Activated CD8-positive, alpha-beta memory T cell treated with anti-CD3 and anti-CD28 coated beads, Interleukin-2, amount 50 U/mL, for 24 hours (primary cell): ENCODE results near the gene GNE.
"Not testable (repeated sequence)": the region's sequence is repeated elsewhere in the genome, so short reads cannot be mapped to it uniquely, and the experiment has no call there.

Experiments
- DNase-seq: peaks from one replicate; pipeline ENCODE4 v3.0.0-alpha.2; 2020; ENCODE audit errors: extremely low read depth

GNE gene

DNA sequence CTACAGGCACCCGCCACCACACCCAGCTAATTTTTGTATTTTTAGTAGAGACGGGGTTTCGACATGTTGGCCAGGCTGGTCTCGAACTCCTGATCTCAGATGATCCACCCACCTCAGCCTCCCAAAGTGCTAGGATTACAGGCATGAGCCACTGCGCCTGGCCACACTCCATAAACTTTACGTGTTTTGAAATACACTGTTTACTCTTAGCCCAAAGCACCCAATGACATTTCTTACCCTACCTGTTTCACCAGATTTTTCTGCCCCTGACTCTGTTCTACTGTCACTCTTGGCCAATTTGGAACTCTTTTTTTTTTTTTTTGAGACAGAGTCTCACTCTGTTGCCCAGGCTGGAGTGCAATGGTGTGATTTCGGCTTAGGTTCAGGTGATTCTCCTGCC is 15.1 kb upstream of the GNE start:
- DNase-seq, result not testable (repeated sequence)

DNA sequence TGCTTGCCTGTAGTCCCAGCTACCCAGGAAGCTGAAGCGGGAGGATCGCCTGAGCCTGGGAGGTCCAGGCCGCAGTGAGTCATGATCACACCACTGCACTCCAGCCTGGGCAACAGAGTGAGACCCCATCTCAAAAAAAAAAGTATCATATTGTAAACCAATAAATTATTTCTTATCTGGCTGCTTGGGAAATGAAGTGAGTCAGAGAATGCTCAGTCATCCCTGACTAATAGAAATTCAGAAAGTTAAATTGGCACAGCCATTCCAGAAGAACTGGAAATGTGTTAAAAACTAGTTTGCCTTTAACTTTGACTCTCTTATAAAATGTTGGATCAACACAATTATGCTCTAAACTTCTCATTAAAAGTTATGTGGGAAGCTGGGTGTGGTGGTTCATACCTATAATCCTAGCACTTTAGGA is 9.8 kb upstream of the GNE start:
- no peak for DNase-seq

DNA sequence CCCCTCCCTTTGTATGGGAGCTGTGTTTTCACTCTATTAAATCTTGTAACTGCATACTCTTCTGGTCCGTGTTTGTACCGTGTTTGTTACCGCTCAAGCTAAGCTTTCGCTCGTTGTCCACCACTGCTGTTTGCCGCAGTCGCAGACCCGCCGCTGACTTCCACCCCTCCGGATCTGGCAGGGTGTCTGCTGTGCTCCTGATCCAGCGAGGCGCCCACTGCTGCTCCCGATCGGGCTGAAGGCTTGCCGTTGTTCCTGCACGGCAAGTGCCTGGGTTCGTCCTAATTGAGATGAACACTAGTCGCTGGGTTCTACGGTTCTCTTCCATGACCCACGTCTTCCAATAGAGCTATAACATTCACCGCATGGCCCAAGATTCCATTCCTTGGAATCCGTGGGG is 6.6 kb upstream of the GNE start:
- DNase-seq, result no peak

DNA sequence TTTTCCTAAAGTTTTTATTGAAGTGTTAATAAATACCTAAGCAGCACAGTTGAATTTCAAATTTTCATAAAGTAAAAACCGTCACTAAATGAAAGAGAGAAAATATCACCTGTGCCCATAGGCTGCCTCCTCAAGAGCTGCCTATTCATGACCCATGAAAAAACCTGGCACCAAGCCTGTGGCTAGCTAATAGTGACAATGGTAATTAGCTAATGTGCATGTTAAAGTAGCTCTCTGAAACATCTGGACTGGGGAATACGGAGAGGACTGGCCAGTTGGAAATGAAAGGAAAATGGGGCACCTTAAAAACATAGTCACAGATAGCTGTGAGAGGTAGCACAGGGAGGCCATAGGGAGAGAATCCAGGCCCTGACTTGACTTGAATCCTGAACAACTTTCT is 5.4 kb upstream of the GNE start:
- DNase-seq, result no peak

DNA sequence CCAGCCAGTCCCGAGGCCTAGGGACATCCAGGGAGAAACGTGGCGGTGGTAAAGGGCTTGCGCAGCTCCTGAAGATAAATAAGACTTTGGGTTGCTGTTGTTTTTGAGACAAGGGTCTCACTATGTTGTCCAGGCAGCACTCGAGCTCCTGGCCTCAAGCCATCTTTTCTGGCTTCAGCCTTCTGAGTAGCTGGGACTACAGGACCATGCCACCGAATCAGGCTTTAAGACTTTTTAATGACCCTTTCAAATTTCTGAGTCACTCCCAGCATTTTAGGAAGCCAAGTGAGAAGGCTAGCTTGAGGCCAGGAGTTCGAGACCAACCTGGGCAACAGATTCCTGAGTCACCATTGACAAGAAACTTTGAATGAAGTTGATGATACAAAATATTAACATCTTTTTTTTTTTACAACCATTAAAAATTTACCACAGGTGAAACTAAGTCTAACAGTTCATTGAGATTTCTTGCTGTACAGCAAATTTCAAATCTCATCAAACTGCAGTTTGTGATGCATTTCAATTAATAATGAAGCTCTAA is 817 bp upstream of the GNE start:
- no peak for DNase-seq

DNA sequence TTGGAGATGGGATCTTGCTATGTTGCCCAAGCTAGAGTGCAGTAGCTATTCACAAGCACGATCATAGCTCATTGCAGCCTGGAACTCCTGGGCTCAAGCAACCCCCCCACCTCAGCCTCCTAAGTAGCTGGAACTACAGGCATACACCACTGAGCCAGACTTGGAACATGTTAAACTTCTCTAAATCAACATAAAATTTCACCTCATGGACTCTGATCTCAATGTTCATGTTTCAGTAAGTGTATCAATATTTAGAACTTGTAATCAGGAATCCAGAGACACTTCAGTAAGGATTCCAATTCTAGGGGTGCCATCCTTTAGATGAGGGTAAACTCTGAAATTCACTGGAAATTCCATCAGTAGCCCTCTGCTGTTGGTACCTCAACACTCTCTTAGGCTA is 6.8 kb downstream of the GNE start:
- DNase-seq, result no peak

DNA sequence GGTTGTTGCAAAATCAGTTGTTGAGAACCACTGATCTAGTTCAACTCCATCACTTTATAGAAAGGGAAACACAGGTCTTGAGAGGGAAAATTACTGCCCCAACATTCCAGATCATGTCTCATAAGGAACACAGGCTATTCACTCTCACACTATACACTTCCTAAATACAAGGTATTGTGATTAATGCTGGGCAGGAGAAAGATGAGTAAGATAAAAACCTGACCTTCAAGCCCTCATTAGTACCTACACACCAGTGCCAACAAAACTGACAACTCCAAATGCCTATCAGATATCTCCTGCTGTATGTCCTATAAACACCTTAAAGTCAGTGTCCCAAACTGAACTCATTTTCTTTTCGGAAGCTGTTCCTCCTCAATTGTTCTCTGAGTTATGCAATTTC is 8.2 kb downstream of the GNE start:
- DNase-seq, result no peak

DNA sequence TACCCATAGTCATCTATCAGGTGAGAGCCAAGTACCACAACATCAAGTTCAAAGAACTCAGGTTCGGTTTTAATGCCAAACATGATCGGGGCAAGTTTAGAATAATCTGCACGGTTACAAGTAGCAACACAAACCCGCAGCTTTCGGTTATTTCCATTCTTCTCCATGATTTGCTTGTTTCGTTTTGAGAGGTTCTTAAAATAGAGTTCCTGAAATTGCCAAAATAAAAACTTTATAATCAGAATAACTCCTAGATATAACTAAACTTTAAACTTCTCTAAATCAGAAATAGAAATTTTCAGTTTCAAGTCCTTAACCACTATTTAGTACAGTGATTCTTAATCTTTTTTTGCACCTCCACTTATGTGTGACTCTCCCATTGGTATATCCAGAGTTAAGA is 9.1 kb downstream of the GNE start:
- no peak for DNase-seq

DNA sequence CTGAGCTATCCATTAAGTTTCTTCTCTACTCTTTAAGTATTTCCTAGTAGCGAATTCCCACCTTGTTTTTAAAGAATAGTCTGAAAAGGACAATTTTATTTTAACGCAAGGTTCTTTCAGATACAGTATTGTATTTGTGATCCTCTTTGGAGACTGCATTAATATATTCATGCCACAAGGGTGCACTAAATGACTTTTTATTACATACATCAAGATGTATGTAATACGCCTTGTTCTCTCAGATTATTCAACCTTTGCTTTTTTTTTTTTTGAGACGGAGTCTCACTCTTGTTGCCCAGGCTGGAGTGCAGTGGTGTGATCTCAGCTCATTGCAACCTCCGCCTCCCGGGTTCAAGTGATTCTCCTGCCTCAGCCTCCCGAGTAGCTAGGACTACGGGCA is 10.2 kb downstream of the GNE start:
- not testable (repeated sequence) for DNase-seq

DNA sequence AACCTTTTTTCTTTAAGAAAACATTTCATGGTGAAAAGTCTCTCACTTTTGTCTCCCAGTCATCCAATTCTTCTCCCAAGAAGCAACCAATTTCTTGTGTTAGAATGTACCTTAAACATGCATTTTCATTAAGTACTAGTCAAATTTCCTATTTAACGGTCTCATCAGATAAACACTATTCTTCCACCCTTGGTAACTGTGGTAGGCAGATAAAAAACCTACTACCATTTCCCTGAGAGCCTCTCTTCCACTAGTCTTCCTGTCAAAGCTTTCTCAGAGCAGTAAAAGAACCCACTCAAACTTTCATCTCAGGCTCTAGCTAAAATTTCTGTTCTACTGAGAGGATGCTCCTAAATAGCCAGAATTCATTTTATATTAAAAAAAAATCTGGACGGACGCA is 10.9 kb downstream of the GNE start:
- no peak for DNase-seq

DNA sequence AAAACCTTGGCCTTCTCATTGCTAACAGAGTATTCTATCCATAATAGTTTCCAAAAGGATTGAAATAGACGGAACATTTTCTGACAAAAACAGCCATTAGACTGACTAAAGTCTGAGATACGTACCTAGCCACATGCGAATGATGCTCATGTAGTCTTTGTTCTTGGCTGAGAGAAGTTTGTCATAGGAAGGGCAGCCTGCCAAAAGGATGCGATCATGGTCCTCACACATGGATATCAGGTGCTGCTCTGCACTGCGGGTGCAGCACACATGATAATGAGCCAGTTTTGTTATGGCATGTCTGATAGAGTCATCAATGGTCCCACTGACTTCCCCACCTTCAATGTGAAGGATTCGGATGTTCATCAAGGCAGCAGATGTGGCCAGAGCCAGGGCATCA is 12.3 kb downstream of the GNE start:
- no peak for DNase-seq

DNA sequence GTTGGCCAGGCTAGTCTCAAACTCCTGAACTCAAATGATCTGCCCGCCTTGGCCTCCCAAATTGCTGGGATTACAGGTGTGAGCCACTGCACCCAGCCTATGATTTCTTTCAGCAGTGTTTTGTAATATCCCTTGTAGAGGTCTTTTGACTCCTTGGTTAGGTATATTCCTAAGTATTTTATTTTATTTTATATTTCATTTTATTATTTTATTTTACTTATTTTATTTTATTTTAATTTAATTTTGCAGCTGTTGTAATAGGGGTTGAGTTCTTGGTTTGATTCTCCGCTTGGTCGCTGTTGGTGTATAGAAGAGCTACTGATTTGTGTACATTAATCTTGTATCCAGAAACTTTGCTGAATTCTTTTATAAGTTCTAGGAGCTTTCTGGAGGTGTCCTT is 18.6 kb downstream of the GNE start:
- not testable (repeated sequence) for DNase-seq

DNA sequence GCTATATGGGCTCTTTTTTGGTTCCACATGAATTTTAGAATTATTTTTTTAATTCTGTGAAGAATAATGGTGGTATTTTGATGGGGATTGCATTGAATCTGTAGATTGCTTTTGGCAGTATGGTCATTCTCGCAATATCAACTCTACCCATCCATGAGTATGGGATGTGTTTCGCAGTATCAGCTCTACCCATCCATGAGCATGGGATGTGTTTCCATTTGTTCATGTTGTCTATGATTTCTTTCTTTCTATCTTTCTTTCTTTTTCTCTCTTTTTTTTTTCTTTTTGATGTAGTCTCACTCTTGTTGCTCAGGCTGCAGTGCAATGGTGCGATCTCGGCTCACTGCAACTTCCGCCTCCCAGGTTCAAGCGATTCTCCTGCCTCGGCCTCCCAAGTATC is 19.0 kb downstream of the GNE start:
- not testable (repeated sequence) for DNase-seq

DNA sequence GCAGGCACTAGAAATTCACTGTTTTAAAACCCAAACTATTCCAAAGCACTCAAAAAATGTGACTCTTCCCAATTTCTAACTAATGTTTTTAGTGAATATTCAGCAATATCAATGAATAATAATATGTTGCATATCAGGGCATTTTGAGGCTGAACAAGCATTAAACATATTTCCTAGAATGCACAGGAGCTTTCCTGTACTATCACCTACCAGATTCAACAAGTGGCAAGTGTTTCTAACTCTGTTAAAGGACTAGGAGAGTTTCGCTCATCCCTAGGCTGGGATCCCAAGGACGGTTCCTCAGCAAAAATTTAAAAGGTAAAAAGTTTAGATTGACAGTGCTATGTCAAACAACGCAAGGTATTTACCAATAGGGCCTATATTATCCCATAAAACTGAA is 21.0 kb downstream of the GNE start:
- no peak for DNase-seq

DNA sequence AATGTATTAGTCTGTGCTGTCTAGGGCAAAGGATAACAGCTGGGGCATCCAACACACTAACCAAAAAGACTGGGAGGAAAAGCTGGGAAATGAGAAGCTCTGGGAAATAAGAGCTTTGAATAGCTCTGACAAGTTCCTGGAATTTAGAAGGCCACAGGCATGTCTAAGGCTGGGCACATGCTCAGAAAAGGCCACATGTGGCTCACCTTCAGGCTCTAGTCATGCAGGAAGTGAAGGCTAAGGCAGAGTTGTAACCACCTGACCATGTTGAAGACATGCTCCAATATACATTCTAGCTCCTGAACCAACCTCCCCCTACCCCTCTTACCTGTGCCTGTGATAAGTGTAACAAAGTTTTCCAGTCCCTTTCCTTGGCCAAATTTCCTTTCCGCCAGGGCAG is 35.8 kb downstream of the GNE start:
- no peak for DNase-seq

DNA sequence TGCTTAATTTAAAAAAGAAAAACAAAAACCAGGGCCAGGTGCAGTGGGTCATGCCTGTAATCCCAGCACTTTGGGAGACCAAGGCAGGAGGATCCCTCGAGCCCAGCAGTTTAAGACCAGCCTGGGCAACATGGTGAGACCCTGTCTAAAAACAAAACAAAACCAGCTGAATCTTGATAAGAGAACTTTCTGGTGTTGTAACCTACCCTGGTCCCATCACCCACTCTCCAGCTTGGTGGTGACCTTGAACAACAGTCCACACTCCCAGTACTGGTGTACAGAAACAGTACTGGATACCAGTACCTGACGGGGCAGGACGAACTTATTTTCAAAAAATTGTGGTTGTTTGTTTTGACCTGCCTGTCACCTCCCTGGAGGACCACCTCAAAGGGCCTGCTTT is 36.6 kb downstream of the GNE start:
- no peak for DNase-seq

DNA sequence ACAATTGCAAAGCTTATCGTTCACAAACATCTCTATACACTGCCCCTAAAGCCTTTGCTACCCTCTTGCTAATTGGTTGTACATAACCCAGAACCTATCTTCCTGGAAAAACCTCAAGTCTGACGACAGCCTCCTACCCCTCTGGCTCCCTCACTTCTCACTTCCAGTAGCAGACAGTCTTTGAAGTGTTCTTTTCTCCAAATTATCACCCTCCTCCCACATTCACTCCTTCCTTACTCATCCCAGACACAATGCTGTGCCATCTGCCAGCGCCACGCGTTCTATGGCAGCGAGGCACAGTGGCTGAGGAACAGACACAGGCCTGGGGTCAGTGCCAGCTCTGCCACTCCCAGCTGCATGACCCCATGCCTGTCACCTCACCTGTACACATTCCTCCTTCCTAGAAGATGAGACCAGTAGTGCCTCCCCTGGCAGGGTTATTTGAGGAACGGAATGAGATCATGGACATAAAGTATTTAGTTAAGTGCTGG is 39.8 kb downstream of the GNE start:
- no peak for DNase-seq

DNA sequence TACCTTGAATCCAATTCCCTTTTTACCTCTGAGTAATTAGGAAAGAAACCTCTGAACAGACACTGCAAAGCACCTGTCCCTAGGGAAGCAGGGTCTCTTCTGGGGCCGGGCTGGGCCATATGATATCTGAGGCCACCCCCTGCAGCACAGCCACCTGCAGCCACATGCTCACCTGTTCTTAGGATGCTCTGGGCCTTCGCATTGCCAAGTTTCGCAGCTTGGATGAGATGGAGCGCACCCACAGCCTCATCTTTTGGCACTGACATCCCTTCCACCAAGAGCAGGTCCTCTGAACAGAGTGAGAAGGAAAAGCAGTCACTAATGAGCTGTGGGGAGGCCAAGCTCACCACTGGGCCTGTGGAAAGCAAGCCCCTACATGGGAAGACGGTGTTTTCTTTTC is 40.2 kb downstream of the GNE start:
- DNase-seq, result no peak

DNA sequence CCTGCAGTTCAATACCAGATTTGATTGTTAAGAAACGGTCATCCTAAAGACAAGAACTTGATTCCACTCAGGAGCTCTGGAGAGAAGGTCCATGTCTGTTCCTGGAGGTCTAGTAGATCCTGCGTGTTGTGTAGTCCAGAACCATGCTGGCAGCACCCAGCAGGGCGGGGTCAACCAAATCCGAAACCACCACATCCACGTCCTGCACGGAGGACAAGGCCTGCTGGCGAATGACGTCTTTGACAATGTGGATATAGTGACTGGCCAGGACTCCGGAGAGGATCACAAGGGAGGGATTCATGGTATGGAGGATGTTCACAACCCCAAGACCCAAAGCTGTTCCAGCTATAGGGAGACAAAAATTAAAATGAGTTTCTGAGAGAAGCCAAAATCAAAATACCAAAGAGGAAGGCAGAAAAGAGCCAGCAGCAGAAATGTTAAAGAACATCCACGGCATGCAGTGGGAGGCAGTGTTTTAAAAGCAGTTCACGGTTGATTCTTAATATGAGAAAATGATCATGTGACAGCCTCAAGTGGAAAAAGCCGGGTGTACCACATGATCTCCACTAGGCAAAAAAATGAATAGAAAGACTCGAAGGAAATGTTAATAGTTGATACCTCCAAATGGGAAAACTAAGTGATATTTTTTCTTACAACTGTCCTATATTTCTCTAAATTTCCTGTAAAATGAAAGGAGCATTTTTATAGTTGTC is 40.8 kb downstream of the GNE start:
- DNase-seq, result no peak

DNA sequence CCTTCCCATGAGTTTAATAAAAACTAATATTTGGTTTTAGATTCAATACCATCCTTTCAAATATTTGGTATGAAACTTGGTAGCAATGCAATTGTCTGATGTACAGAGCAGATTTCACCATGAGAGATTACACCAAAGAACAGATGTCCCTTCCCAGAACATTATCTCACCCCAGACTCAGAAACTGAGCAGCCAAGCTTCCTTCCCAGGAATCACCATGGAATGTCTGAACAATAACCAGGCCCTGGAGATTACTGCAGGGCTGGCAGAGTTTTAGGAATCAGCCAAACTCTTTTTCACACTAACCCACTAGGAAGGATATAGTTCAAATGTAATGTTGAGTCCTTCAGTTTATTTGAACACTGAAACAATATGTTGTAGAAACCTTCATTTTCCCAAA is 43.7 kb downstream of the GNE start:
- DNase-seq, result no peak

DNA sequence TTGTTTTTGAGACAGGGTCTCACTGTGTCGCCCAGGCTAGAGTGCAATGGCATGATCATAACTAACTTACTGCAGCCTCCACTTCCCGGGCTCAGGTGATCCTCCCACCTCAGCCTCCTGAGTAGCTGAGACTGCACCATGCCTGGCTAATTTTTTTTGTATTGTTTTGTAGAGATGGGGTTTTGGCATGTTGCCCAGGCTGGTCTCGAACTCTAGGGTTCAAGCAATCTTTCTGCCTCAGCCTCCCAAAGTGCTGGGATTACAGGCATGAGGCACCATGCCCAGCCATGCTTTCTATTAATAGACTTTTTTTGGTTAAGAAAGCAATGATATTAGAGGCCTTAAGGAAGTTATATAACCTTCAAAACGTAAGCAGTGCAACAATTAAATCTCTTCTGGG is 44.3 kb downstream of the GNE start:
- DNase-seq, result no peak

DNA sequence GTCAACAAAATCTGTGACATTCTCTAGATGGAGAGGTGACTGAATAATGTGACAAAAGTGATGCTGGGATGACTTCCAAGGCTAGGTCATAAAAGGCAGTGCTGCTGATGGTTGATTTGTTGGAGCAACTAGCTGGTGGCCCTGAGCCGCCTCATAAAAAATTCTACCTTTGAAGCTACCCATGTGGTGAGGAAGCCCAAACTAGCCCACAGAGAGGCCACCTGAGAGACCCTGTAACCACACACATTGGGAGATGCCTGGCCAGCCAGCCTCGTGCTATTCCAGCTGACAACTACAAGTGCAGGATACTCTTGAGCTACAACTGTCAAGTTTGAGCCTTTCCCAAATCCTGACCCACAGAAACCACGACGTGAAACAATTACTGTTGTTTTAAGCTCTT is 44.9 kb downstream of the GNE start:
- DNase-seq, result no peak

DNA sequence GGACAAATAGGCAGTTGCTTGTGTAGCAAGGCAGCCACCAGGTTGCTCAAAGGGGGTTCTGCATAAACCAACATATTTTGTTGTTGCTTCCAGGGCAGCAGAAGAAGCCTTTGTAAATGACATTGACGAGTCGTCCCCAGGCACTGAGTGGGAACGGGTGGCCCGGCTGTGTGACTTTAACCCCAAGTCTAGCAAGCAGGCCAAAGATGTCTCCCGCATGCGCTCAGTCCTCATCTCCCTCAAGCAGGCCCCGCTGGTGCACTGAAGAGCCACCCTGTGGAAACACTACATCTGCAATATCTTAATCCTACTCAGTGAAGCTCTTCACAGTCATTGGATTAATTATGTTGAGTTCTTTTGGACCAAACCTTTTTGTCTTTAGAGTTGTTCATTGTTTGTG is 46.7 kb downstream of the GNE start:
- no peak for DNase-seq

DNA sequence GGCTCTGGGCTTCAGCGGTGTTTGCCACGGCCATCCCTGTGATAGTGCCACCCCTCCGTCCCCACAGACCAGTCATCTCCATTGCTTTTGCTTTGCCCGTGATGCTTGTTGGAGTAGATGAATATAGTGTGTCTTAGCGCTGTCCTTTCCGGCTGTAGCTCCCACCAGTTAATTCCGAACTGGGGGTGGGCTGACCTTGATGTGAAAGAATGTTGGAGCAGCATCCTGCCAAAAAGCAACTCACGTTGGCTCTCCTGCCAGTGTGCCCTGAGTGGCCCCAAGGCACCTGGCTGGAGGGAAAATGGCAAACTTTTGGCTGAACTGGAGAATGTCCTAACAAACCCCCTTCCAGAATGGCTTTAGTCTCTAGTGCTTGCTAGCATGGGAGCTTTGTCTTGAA is 47.5 kb downstream of the GNE start:
- DNase-seq, result no peak
